ENCODE results near the gene ZNF541.
"Not testable (repeated sequence)": the region's sequence is repeated elsewhere in the genome, so short reads cannot be mapped to it uniquely, and the experiment has no call there.

The ZNF541 gene

GRCh38 chr19:47573071-47574026 lies at the start of gene ZNF541:
Gene ZNF541, minus strand, starts transcription at chr19:47573148. Its CDS starts 17,292 bp downstream, at chr19:47555856.
- DNase-seq, result no peak

GRCh38 chr19:47619763-47620162 lies 46.8 kb upstream of the ZNF541 start:
- DNase-seq, result no peak

- no peak for DNase-seq
Measured at GRCh38 chr19:47618771-47619170, 45.8 kb upstream of the ZNF541 start.

GRCh38 chr19:47615714-47616113 lies 42.8 kb upstream of the ZNF541 start:
- DNase-seq, result no peak

GRCh38 chr19:47615230-47615629 lies 42.3 kb upstream of the ZNF541 start:
- DNase-seq, result no peak

GRCh38 chr19:47614559-47614958 lies 41.6 kb upstream of the ZNF541 start:
- no peak for DNase-seq

- no peak for DNase-seq
Measured at GRCh38 chr19:47614021-47614295, 41.0 kb upstream of the ZNF541 start.

GRCh38 chr19:47613165-47614020 lies 40.4 kb upstream of the ZNF541 start:
- no peak for DNase-seq

GRCh38 chr19:47610902-47611301 lies 38.0 kb upstream of the ZNF541 start:
- no peak for DNase-seq

GRCh38 chr19:47609906-47610894 lies 37.3 kb upstream of the ZNF541 start:
- peak; percentile 13 to 52 for DNase-seq

GRCh38 chr19:47608969-47609905 lies 36.3 kb upstream of the ZNF541 start, which contains the start of gene BICRA:
Gene BICRA, plus strand, starts transcription at chr19:47609134. Its CDS starts 64,441 bp downstream, at chr19:47673575.
- peak; percentile 17 to 77 for DNase-seq

GRCh38 chr19:47608074-47608918 lies 35.3 kb upstream of the ZNF541 start:
- DNase-seq, result peak; percentile 72 to 77

GRCh38 chr19:47607564-47608073 lies 34.7 kb upstream of the ZNF541 start:
- DNase-seq, result no peak

- no peak for DNase-seq
Measured at GRCh38 chr19:47603706-47604565, 31.0 kb upstream of the ZNF541 start.

- no peak for DNase-seq
Measured at GRCh38 chr19:47601180-47601904, 28.4 kb upstream of the ZNF541 start.

GRCh38 chr19:47600246-47601179 lies 27.6 kb upstream of the ZNF541 start:
- DNase-seq, result peak; percentile 90 to 96

GRCh38 chr19:47599671-47600245 lies 26.8 kb upstream of the ZNF541 start:
- not testable (repeated sequence) for DNase-seq

Measured in bone marrow (tissue), 2 donors.